ENCODE results near the gene OTOG. TPM values are rescaled to one million over a fixed set of nuclear protein-coding genes. Genes with fewer than 3 reads are reported as not detected.

Gene OTOG
- total and polyA plus RNA-seq, 2 of the 8 experiments (the other 6 are each of a cell fraction or from before 2014, with no cell fraction given) = 0.41 to 1.5 TPM

DNA sequence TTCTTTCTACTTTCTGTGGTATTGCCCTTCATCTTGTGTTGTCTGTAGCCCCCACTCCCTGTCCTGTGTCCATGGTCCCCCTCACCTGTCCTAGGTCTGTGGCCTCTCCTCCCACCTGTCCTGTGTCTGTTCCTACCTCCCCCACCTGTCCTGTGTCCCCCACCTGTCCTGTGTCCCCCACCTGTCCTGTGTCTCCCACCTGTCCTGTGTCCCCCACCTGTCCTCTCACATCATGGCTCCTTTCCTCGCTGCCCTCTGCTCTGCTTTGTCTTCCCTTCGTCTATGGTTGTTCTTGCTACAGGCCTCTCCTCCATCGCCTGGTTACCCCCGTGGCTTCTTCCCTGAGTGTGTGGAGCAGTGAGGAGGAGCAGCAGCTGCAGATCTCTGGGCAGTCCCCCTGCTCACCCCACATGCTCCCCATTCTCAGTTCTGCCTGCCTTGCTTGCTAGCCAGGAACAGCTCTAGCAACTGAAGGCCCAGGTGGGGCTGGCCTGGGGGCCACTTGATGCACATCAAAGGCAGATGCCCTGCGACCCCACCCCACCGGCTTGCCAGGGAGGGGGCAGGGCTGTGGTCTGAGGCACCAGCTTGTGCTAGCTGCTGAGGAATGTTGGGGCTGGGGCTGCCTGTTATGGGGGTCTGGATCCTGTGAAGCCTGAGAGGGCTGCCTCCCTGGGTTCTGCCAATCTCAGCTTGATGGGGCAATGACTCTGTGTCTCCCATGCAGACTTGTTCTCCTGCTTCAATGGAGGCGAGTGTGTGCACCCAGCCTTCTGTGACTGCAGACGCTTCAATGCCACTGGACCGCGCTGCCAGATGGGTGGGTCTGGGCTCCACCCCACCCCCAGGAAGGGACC lies 5.6 kb downstream of the OTOG start:
- Histone ChIP-seq H3K27ac (ENCODE audit: low read depth, low read length) (no peak overlapping the region), H4K5ac (ENCODE audit: insufficient read length, low read depth, low read length) (no peak overlapping the region), H2AFZ (ENCODE audit: low read length) (no peak overlapping the region), H2BK15ac (ENCODE audit: low read length) (no peak overlapping the region), H2BK12ac (ENCODE audit: low read depth, low read length) (no peak overlapping the region), H3K79me2 (ENCODE audit: control insufficient read depth in 1 of 2, insufficient read depth in 2 of 2, low read length in 2 of 2) (no peaks in the 10 kb centered on the region), H3K56ac (replicated peaks; ENCODE audit: insufficient read length, low read depth, low read length) (no peak overlapping the region), H3K4ac (replicated peaks; ENCODE audit: insufficient read length, low read depth, low read length) (no peak overlapping the region), H2BK20ac (ENCODE audit: low read length) (no peak overlapping the region), H4K91ac (replicated peaks; ENCODE audit: insufficient read length, low read length) (no peak overlapping the region), H3K4me1 (replicated peaks in 1 of 4; ENCODE audit: control insufficient read depth in 3 of 4, insufficient read depth in 4 of 4, low read length in 3 of 4) (peaks cover 0 to 8% (median 4%) of the 10 kb centered on the region in 4 experiments; a peak in 4 of 7 replicates), H3K4me2 (ENCODE audit: insufficient read depth in 1 of 2, low read depth in 2 of 2, low read length in 2 of 2) (no peak overlapping the region), H2BK5ac (ENCODE audit: low read depth, low read length) (no peak overlapping the region), H3K18ac (ENCODE audit: extremely low read depth, low read length) (no peak overlapping the region), H4K20me1 (replicated peaks in 1 of 2; ENCODE audit: control insufficient read depth in 1 of 2, insufficient read depth in 2 of 2, low read length in 2 of 2) (no peaks in the 10 kb centered on the region), H3K36me3 (ENCODE audit: control insufficient read depth in 2 of 4, insufficient read depth in 4 of 4, low read length in 3 of 4) (no peaks in the 10 kb centered on the region), H3K9me3 (ENCODE audit: insufficient read depth in 2 of 2, low read depth in 1 of 2, low read length in 1 of 2) (no peaks in the 10 kb centered on the region), H3K9ac (replicated peaks in 1 of 4; ENCODE audit: extremely low read depth in 1 of 4, low read depth in 3 of 4, low read length in 3 of 4) (no peak overlapping the region), H4K8ac (ENCODE audit: extremely low read depth, insufficient read depth, low read length) (no peak overlapping the region), H3K27me3 (replicated peaks in 1 of 4; ENCODE audit: control insufficient read depth in 3 of 4, extremely low read depth in 1 of 4, insufficient read depth in 3 of 4, low read length in 3 of 4) (peaks cover 0 to 4% (median under 1%) of the 10 kb centered on the region in 4 experiments; a peak in 2 of 7 replicates), H2BK120ac (replicated peaks; ENCODE audit: low read depth, low read length) (no peak overlapping the region), H3K4me3 (ENCODE audit: extremely low read depth in 1 of 4, insufficient read depth in 2 of 4, low read depth in 3 of 4, low read length in 4 of 4) (no peak overlapping the region), H3K14ac (ENCODE audit: insufficient read length) (no peak overlapping the region), H3K23me2 (ENCODE audit: low read depth, low read length) (peaks cover 2% of the 10 kb centered on the region; the same call in 1 of the 2 replicates), H3K79me1 (ENCODE audit: low read depth, low read length) (no peaks in the 10 kb centered on the region), H2AK5ac (ENCODE audit: low read depth, low read length) (no peak overlapping the region), H3K23ac (ENCODE audit: insufficient read length) (no peak overlapping the region)
- DNase-seq (ENCODE audit: low read depth in 1 of 2, low spot score in 2 of 2) (no peak), FAIRE-seq (no peak)
- ChIA-PET POLR2A (ENCODE audit: partially characterized antibody) (interaction anchor here (0.8 to 1.4 kb wide), 2 partner anchors 10 to 11 kb away, joined by 3 to 4 read pairs; no protein-coding TSS in a partner anchor), CTCF (ENCODE audit: partially characterized antibody) (interaction anchor here (0.6 to 9.4 kb wide), 9 partner anchors 9 to 421 kb away, joined by 3 to 98 read pairs (median 3); no protein-coding TSS in a partner anchor)
- WGBS, 2 experiments (ENCODE audit: extremely low coverage in 1 of 2, insufficient coverage in 1 of 2, insufficient read length in 1 of 2, insufficient replicate concordance in 2 of 2, low coverage in 1 of 2, low lambda C conversion rate in 2 of 2, missing lambda C conversion rate in 1 of 2) = 85% methylated on average over 10 of the region's 10 CpGs; no CpG with 5 or more reads in 1 of the 2 experiments
- TF ChIP-seq TEAD4 (IDR thresholded peaks at IDR 0.05; ENCODE audit: low read depth, low read length) (no peak), ZNF274 (IDR thresholded peaks at IDR 0.05; ENCODE audit: borderline replicate concordance, extremely low read depth, low read length) (no peak), FOSL1 (IDR thresholded peaks at IDR 0.05; ENCODE audit: insufficient read depth, low read depth, low read length) (no peak), RNF2 (IDR thresholded peaks at IDR 0.05; ENCODE audit: borderline replicate concordance, low read depth, low read length, missing control alignments, poor library complexity, severe bottlenecking) (no peak)
